GM23338 (cell line): ENCODE data around the gene CYP27A1. TPM values are rescaled to one million over a fixed set of nuclear protein-coding genes. Genes with fewer than 3 reads are reported as not detected.
A peak's percentile ranks its signal among the peaks of the same experiment; 100 is the strongest.

Experiments
- ATAC-seq: fragments of 200-7000 bp; cut with Tn5 transposase; 3 replicates; pipeline ENCODE4 v1.9.1; 2020
- DNase-seq: peaks from one replicate; pipeline ENCODE4 v3.0.0-alpha.2; 2015; ENCODE audit warnings: low spot score
- H2AFZ ChIP-seq: fragments of 200-600 bp; sonication (generic); 2 replicates; pipeline ENCODE4 v1.8.0; 2016; ENCODE audit warnings: antibody characterized with exemption, mild to moderate bottlenecking, moderate library complexity
- H3F3A ChIP-seq: fragments of 200-600 bp; sonication (generic); replicated peaks from 2 replicates; pipeline ENCODE4 v1.8.0; 2017; ENCODE audit warnings: antibody characterized with exemption, mixed run types, low read depth
- H3K27ac ChIP-seq: fragments of 200-600 bp; sonication (generic); 2 replicates; pipeline ENCODE4 v1.6.1; 2016; ENCODE audit warnings: low read depth
- H3K27me3 ChIP-seq: fragments of 200-600 bp; sonication (generic); 2 replicates; pipeline ENCODE4 v1.8.0; 2016; ENCODE audit warnings: mild to moderate bottlenecking, mixed run types, moderate library complexity; ENCODE audit not compliant: insufficient read depth
- H3K36me3 ChIP-seq: fragments of 200-600 bp; sonication (generic); 2 replicates; pipeline ENCODE4 v1.8.0; 2016; ENCODE audit warnings: mild to moderate bottlenecking; ENCODE audit not compliant: insufficient read depth
- H3K4me1 ChIP-seq: fragments of 200-600 bp; sonication (generic); 2 replicates; pipeline ENCODE4 v1.8.0; 2016; ENCODE audit warnings: mild to moderate bottlenecking, moderate library complexity; ENCODE audit not compliant: insufficient read depth
- H3K4me2 ChIP-seq: fragments of 200-600 bp; sonication (generic); 2 replicates; pipeline ENCODE4 v1.7.1; 2017; ENCODE audit warnings: mixed run types
- H3K4me3 ChIP-seq: fragments of 200-600 bp; sonication (generic); 2 replicates; pipeline ENCODE4 v1.6.1; 2016; ENCODE audit warnings: mixed run types
- H3K79me2 ChIP-seq: fragments of 200-600 bp; sonication (generic); replicated peaks from 2 replicates; pipeline ENCODE4 v1.8.0; 2017; ENCODE audit warnings: mild to moderate bottlenecking; ENCODE audit not compliant: insufficient read depth
- H3K9me2 ChIP-seq: fragments of 200-600 bp; sonication (generic); 2 replicates; pipeline ENCODE4 v1.8.0; 2017; ENCODE audit not compliant: insufficient read depth
- H4K20me1 ChIP-seq: fragments of 200-600 bp; sonication (generic); replicated peaks from 2 replicates; pipeline ENCODE4 v1.8.0; 2017; ENCODE audit warnings: mild to moderate bottlenecking; ENCODE audit not compliant: insufficient read depth
- H3K27ac Mint-ChIP-seq: 2 replicates; pipeline ENCODE4 v1.8.0; 2020; ENCODE audit warnings: inconsistent platforms, mild to moderate bottlenecking, moderate library complexity, mixed read lengths
- H3K27me3 Mint-ChIP-seq: 3 replicates; pipeline ENCODE4 v1.8.0; 2022; ENCODE audit warnings: low read depth, mild to moderate bottlenecking, moderate library complexity, mixed read lengths, inconsistent platforms; ENCODE audit not compliant: insufficient read depth, poor library complexity
- H3K36me3 Mint-ChIP-seq: 3 replicates; pipeline ENCODE4 v1.8.0; 2021; ENCODE audit warnings: low read depth, mild to moderate bottlenecking, inconsistent platforms, moderate library complexity, mixed read lengths
- H3K4me1 Mint-ChIP-seq: 3 replicates; pipeline ENCODE4 v1.8.0; 2020; ENCODE audit warnings: mild to moderate bottlenecking, inconsistent platforms, mixed read lengths
- H3K4me3 Mint-ChIP-seq: 3 replicates; pipeline ENCODE4 v1.8.0; 2021; ENCODE audit warnings: moderate library complexity, mild to moderate bottlenecking, inconsistent platforms, mixed read lengths
- H3K9me3 Mint-ChIP-seq: 3 replicates; pipeline ENCODE4 v1.8.0; 2020; ENCODE audit warnings: moderate library complexity, mild to moderate bottlenecking, inconsistent platforms, mixed read lengths
- EZH2 ChIP-seq: fragments of 200-600 bp; sonication (generic); IDR thresholded peaks from one replicate; pipeline ENCODE4 v1.8.0; 2017; ENCODE audit warnings: antibody characterized with exemption, mild to moderate bottlenecking, low read depth; ENCODE audit not compliant: unreplicated experiment
- REST ChIP-seq: IDR thresholded peaks from one replicate; pipeline ENCODE4 v1.6.1; 2018; ENCODE audit warnings: antibody characterized with exemption; ENCODE audit not compliant: unreplicated experiment
- polyA plus RNA-seq: library from polyadenylated mRNA; unstranded; fragments of >200 nt; fragmentation: Nextera tagmentation; extraction: Ambion mirVana; gene quantifications from 2 replicates; pipeline ENCODE4 v1.2.1, GENCODE V29; 2016
- total RNA-seq: library from RNA; depleted of rRNA; stranded (reverse); fragments of >200 nt; shearing (Covaris generic); gene quantifications from 2 replicates; pipeline ENCODE4 v1.2.3, GENCODE V29; 2014
- TF ChIP-seq, protein P1 (sequence below): fragments of 250-450 bp; sonication (Bioruptor Pico); IDR thresholded peaks from 2 replicates; pipeline ENCODE4 v1.5.0; 2020; ENCODE audit warnings: mild to moderate bottlenecking, moderate library complexity

CYP27A1 gene
- total and polyA plus RNA-seq, 2 experiments from 2014 or later, result 2.2 to 6.9 TPM

DNA sequence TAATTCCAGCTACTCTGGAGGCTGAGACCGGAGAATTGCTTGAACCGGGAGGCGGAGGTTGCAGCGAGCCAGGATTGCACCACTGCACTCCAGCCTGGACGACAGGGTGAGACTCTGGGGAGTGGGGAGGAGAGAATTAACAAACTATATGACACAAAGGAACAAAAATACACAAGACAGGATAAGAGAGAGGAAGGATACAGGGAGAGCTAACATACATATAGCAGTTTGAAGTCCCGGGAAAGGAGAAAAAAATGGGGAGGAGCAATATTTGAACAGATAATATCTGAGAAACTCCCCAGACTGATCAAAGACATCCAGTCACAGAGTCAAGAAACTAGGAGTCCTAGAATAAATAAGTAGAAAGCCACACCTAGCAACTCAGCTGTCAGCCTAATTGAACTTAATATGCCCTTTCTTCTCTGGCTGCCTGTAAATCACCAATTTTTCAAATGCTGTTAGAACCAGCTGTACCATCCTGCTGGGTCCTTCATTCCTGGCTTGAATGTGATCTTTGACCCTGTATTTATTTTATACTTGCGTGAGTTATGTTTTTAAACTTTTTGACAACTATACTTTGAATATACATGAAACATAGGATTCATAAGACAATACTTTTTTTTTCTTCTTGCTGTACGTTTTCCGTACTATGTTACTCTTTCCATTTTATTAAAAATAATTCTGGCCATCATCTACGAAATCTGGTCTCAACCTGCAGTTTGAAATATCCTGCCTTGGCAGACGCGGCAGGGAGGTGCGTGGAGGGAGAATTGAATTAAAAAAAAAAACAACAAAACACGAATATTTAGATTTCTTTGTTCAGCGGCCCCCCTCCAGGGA lies 876 bp upstream of the CYP27A1 start:
- ATAC-seq (no peak), DNase-seq (no peak)
- peaks cover 13% of the 10 kb centered on the region for H3K4me1 Mint-ChIP-seq
- Histone ChIP-seq H3K4me3 (peak overlapping the region; percentile 81), H2AFZ (peak overlapping the region; percentile 97), H3K9me2 (no peaks in the 10 kb centered on the region), H3K27ac (no peak overlapping the region), H3K4me1 (no peaks in the 10 kb centered on the region), H3K36me3 (no peaks in the 10 kb centered on the region; the same call in 1 of the 2 replicates), H3K4me2 (peak overlapping the region; percentile 98), H4K20me1 (peaks cover 5% of the 10 kb centered on the region; the same call in 1 of the 2 replicates), H3F3A (0 out of 2 replicates have a peak, but pooled peaks cover 3% of the 10 kb centered on the region), H3K79me2 (no peaks in the 10 kb centered on the region), H3K27me3 (peaks cover 55% of the 10 kb centered on the region)
- peaks cover 30% of the 10 kb centered on the region for H3K27me3 Mint-ChIP-seq
- H3K4me3 Mint-ChIP-seq, result peak overlapping the region; percentile 76
- H3K36me3 Mint-ChIP-seq, result peaks cover 13% of the 10 kb centered on the region; the same call in 2 of the 3 replicates
- no peak overlapping the region for H3K27ac Mint-ChIP-seq
- peak; percentile 26 for TF ChIP-seq EZH2
- TF ChIP-seq REST, result no peak
- TF ChIP-seq, protein P1, sequence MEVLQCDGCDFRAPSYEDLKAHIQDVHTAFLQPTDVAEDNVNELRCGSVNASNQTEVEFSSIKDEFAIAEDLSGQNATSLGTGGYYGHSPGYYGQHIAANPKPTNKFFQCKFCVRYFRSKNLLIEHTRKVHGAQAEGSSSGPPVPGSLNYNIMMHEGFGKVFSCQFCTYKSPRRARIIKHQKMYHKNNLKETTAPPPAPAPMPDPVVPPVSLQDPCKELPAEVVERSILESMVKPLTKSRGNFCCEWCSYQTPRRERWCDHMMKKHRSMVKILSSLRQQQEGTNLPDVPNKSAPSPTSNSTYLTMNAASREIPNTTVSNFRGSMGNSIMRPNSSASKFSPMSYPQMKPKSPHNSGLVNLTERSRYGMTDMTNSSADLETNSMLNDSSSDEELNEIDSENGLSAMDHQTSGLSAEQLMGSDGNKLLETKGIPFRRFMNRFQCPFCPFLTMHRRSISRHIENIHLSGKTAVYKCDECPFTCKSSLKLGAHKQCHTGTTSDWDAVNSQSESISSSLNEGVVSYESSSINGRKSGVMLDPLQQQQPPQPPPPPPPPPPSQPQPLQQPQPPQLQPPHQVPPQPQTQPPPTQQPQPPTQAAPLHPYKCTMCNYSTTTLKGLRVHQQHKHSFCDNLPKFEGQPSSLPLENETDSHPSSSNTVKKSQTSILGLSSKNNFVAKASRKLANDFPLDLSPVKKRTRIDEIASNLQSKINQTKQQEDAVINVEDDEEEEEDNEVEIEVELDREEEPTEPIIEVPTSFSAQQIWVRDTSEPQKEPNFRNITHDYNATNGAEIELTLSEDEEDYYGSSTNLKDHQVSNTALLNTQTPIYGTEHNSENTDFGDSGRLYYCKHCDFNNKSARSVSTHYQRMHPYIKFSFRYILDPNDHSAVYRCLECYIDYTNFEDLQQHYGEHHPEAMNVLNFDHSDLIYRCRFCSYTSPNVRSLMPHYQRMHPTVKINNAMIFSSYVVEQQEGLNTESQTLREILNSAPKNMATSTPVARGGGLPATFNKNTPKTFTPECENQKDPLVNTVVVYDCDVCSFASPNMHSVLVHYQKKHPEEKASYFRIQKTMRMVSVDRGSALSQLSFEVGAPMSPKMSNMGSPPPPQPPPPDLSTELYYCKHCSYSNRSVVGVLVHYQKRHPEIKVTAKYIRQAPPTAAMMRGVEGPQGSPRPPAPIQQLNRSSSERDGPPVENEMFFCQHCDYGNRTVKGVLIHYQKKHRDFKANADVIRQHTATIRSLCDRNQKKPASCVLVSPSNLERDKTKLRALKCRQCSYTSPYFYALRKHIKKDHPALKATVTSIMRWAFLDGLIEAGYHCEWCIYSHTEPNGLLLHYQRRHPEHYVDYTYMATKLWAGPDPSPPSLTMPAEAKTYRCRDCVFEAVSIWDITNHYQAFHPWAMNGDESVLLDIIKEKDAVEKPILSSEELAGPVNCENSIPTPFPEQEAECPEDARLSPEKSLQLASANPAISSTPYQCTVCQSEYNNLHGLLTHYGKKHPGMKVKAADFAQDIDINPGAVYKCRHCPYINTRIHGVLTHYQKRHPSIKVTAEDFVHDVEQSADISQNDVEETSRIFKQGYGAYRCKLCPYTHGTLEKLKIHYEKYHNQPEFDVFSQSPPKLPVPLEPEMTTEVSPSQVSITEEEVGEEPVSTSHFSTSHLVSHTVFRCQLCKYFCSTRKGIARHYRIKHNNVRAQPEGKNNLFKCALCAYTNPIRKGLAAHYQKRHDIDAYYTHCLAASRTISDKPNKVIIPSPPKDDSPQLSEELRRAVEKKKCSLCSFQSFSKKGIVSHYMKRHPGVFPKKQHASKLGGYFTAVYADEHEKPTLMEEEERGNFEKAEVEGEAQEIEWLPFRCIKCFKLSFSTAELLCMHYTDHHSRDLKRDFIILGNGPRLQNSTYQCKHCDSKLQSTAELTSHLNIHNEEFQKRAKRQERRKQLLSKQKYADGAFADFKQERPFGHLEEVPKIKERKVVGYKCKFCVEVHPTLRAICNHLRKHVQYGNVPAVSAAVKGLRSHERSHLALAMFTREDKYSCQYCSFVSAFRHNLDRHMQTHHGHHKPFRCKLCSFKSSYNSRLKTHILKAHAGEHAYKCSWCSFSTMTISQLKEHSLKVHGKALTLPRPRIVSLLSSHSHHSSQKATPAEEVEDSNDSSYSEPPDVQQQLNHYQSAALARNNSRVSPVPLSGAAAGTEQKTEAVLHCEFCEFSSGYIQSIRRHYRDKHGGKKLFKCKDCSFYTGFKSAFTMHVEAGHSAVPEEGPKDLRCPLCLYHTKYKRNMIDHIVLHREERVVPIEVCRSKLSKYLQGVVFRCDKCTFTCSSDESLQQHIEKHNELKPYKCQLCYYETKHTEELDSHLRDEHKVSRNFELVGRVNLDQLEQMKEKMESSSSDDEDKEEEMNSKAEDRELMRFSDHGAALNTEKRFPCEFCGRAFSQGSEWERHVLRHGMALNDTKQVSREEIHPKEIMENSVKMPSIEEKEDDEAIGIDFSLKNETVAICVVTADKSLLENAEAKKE, result no peak
- H3K9me3 Mint-ChIP-seq, result peaks cover 16% of the 10 kb centered on the region
